ENCODE data around the gene FIBCD1. TPM values are rescaled to one million over a fixed set of nuclear protein-coding genes. Genes with fewer than 3 reads are reported as not detected.

The FIBCD1 gene
- total and polyA plus RNA-seq, 2 of the 8 experiments (the other 6 are each of a cell fraction or from before 2014, with no cell fraction given), result 6.1 to 8.8 TPM

DNA sequence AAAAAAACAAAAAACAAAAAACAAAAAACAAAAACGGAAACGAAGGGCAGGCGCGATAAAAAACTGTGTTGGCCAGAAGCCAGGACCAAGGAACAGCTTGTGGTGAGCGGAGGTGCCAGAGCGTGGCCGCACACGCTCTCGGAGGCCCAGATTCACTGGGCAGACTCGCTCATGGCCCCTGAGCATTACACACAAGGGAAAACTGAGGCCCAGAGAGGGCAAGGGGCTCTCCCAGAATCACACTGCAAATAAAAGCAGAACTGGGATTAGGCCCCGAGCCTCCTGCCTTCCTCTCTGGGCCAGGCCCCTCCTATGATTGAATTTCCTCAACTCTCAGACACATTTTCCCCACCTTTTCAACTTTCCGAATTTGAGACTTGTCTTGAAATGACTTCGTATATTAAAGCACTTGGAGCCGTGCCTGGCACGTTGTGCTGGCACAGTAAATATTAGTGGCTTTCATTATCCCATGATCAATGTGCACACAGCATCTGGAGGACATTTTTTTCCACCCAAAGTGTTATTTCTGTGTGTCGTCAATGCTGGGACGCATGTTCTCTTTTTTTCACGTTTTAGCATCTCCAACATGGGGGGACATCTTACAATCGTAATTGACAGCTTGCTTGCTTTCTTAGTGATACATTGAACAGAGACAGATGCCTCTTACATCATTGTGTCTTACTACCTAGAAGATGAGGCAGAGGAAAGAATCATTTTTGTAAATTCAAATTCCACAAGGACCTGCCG, 7.4 kb downstream of the FIBCD1 start:
- Histone ChIP-seq H2AFZ (ENCODE audit: low read length) (no peak overlapping the region), H3K23ac (ENCODE audit: insufficient read length) (no peak overlapping the region), H3K36me3 (ENCODE audit: control insufficient read depth in 2 of 4, insufficient read depth in 4 of 4, low read length in 3 of 4) (no peaks in the 10 kb centered on the region), H3K4me2 (ENCODE audit: insufficient read depth in 1 of 2, low read depth in 2 of 2, low read length in 2 of 2) (no peak overlapping the region), H3K56ac (replicated peaks; ENCODE audit: insufficient read length, low read depth, low read length) (no peak overlapping the region), H4K91ac (replicated peaks; ENCODE audit: insufficient read length, low read length) (no peak overlapping the region), H3K27ac (ENCODE audit: low read depth, low read length) (no peak overlapping the region), H2BK120ac (replicated peaks; ENCODE audit: low read depth, low read length) (no peak overlapping the region), H2BK20ac (ENCODE audit: low read length) (0 out of 2 replicates have a peak overlapping the region, but pooled peaks have one; percentile 41), H2BK15ac (ENCODE audit: low read length) (no peak overlapping the region; the same call in 1 of the 2 replicates), H3K79me2 (ENCODE audit: control insufficient read depth in 1 of 2, insufficient read depth in 2 of 2, low read length in 2 of 2) (no peaks in the 10 kb centered on the region), H3K27me3 (replicated peaks in 1 of 4; ENCODE audit: control insufficient read depth in 3 of 4, extremely low read depth in 1 of 4, insufficient read depth in 3 of 4, low read length in 3 of 4) (no peaks in the 10 kb centered on the region; a peak in 1 of 7 replicates), H3K4me1 (replicated peaks in 1 of 4; ENCODE audit: control insufficient read depth in 3 of 4, insufficient read depth in 4 of 4, low read length in 3 of 4) (peaks cover 6 to 33% (median 22%) of the 10 kb centered on the region in 4 experiments), H2BK12ac (ENCODE audit: low read depth, low read length) (no peak overlapping the region), H2BK5ac (ENCODE audit: low read depth, low read length) (no peak overlapping the region), H3K9me3 (ENCODE audit: insufficient read depth in 2 of 2, low read depth in 1 of 2, low read length in 1 of 2) (no peaks in the 10 kb centered on the region), H3K18ac (ENCODE audit: extremely low read depth, low read length) (no peak overlapping the region), H4K5ac (ENCODE audit: insufficient read length, low read depth, low read length) (no peak overlapping the region), H3K79me1 (ENCODE audit: low read depth, low read length) (no peaks in the 10 kb centered on the region), H4K8ac (ENCODE audit: extremely low read depth, insufficient read depth, low read length) (no peak overlapping the region), H3K23me2 (ENCODE audit: low read depth, low read length) (no peaks in the 10 kb centered on the region), H2AK5ac (ENCODE audit: low read depth, low read length) (no peak overlapping the region), H3K14ac (ENCODE audit: insufficient read length) (no peak overlapping the region), H3K9ac (replicated peaks in 1 of 4; ENCODE audit: extremely low read depth in 1 of 4, low read depth in 3 of 4, low read length in 3 of 4) (no peak overlapping the region; a peak in 1 of 7 replicates), H3K4me3 (ENCODE audit: extremely low read depth in 1 of 4, insufficient read depth in 2 of 4, low read depth in 3 of 4, low read length in 4 of 4) (no peak overlapping the region), H4K20me1 (replicated peaks in 1 of 2; ENCODE audit: control insufficient read depth in 1 of 2, insufficient read depth in 2 of 2, low read length in 2 of 2) (no peaks in the 10 kb centered on the region), H3K4ac (replicated peaks; ENCODE audit: insufficient read length, low read depth, low read length) (no peak overlapping the region)
- FAIRE-seq (no peak), DNase-seq (ENCODE audit: low read depth in 1 of 2, low spot score in 2 of 2) (no peak)
- ChIA-PET CTCF (ENCODE audit: partially characterized antibody) (interaction anchor here (0.5 to 7.8 kb wide), 13 partner anchors 9 to 778 kb away, joined by 3 to 38 read pairs (median 6); no protein-coding TSS in a partner anchor), POLR2A (ENCODE audit: partially characterized antibody) (interaction anchor here (0.7 to 0.9 kb wide), 2 partner anchors 10 to 47 kb away, joined by 3 to 4 read pairs; no protein-coding TSS in a partner anchor)
- no peak for TF ChIP-seq TEAD4 (IDR thresholded peaks at IDR 0.05; ENCODE audit: low read depth, low read length)
- no peak for TF ChIP-seq SP2 (IDR thresholded peaks at IDR 0.05; ENCODE audit: low read length)
- TF ChIP-seq SAP30 (IDR thresholded peaks at IDR 0.05; ENCODE audit: insufficient read depth, insufficient replicate concordance, low read length), result no peak
- TF ChIP-seq BACH1 (IDR thresholded peaks at IDR 0.05; ENCODE audit: low read length), result no peak
- TF ChIP-seq ZNF274 (IDR thresholded peaks at IDR 0.05; ENCODE audit: borderline replicate concordance, extremely low read depth, low read length), result no peak
- no peak for TF ChIP-seq KDM4A (IDR thresholded peaks at IDR 0.05; ENCODE audit: low read depth, low read length, severe bottlenecking)
- TF ChIP-seq EGR1 (IDR thresholded peaks at IDR 0.05; ENCODE audit: borderline replicate concordance, low read depth, low read length), result no peak
- TF ChIP-seq, protein P1, sequence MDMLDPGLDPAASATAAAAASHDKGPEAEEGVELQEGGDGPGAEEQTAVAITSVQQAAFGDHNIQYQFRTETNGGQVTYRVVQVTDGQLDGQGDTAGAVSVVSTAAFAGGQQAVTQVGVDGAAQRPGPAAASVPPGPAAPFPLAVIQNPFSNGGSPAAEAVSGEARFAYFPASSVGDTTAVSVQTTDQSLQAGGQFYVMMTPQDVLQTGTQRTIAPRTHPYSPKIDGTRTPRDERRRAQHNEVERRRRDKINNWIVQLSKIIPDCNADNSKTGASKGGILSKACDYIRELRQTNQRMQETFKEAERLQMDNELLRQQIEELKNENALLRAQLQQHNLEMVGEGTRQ (IDR thresholded peaks at IDR 0.05; ENCODE audit: low read length), result no peak
- 86% methylated on average over 19 of the region's 20 CpGs; no CpG with 5 or more reads in 1 of the 2 experiments for WGBS, 2 experiments (ENCODE audit: extremely low coverage in 1 of 2, insufficient coverage in 1 of 2, insufficient read length in 1 of 2, insufficient replicate concordance in 2 of 2, low coverage in 1 of 2, low lambda C conversion rate in 2 of 2, missing lambda C conversion rate in 1 of 2)
